BE2C (cell line): ENCODE data around the gene ZCCHC2.

Source experiments
- DNase-seq: peaks from one replicate; pipeline ENCODE4 v3.0.0-alpha.2; 2020
- H3K27me3 ChIP-seq: fragments of 250-450 bp; sonication (Bioruptor Pico); 2 replicates; pipeline ENCODE4 v1.5.1; 2020; ENCODE audit warnings: mild to moderate bottlenecking
- H3K36me3 ChIP-seq: fragments of 250-450 bp; sonication (Bioruptor Pico); 2 replicates; pipeline ENCODE4 v1.5.1; 2020; ENCODE audit warnings: mild to moderate bottlenecking
- H3K4me1 ChIP-seq: fragments of 250-450 bp; sonication (Bioruptor Pico); 2 replicates; pipeline ENCODE4 v1.5.1; 2020
- H3K4me3 ChIP-seq: 2 replicates; pipeline ENCODE4 v1.5.1; 2011; ENCODE audit warnings: low read depth, low read length
- H3K9me3 ChIP-seq: fragments of 250-450 bp; sonication (Bioruptor Pico); 2 replicates; pipeline ENCODE4 v1.5.1; 2020
- CTCF ChIP-seq: IDR thresholded peaks from 2 replicates; pipeline ENCODE4 v1.5.1; 2012; ENCODE audit warnings: mild to moderate bottlenecking, low read depth, low read length

The ZCCHC2 gene

GRCh38 chr18:62497190-62497772 is 25.5 kb upstream of the ZCCHC2 start:
- Histone ChIP-seq H3K27me3 (no peaks in the 10 kb centered on the region), H3K9me3 (no peaks in the 10 kb centered on the region), H3K36me3 (no peaks in the 10 kb centered on the region), H3K4me3 (no peak overlapping the region), H3K4me1 (no peaks in the 10 kb centered on the region)
- no peak for TF ChIP-seq CTCF
- no peak for DNase-seq

GRCh38 chr18:62498616-62499262 is 24.1 kb upstream of the ZCCHC2 start:
- Histone ChIP-seq H3K4me3 (no peak overlapping the region), H3K27me3 (no peaks in the 10 kb centered on the region)

GRCh38 chr18:62499263-62499650 is 23.6 kb upstream of the ZCCHC2 start:
- Histone ChIP-seq H3K36me3 (no peaks in the 10 kb centered on the region), H3K4me1 (no peaks in the 10 kb centered on the region), H3K9me3 (no peaks in the 10 kb centered on the region), H3K4me3 (no peak overlapping the region), H3K27me3 (no peaks in the 10 kb centered on the region)
- no peak for TF ChIP-seq CTCF
- no peak for DNase-seq

More at GRCh38 chr18:62498616-62499262, 24.1 kb upstream of the ZCCHC2 start:
- H3K36me3 ChIP-seq: no peaks in the 10 kb centered on the region
- H3K9me3 ChIP-seq: no peaks in the 10 kb centered on the region
- no peaks in the 10 kb centered on the region for H3K4me1 ChIP-seq
- no peak for DNase-seq
- no peak for TF ChIP-seq CTCF

- TF ChIP-seq CTCF: no peak
- Histone ChIP-seq H3K4me3 (no peak overlapping the region), H3K36me3 (no peaks in the 10 kb centered on the region), H3K27me3 (no peaks in the 10 kb centered on the region), H3K4me1 (no peaks in the 10 kb centered on the region), H3K9me3 (no peaks in the 10 kb centered on the region)
- DNase-seq: no peak
Measured at GRCh38 chr18:62500174-62500573, 22.7 kb upstream of the ZCCHC2 start.

- Histone ChIP-seq H3K9me3 (no peaks in the 10 kb centered on the region), H3K36me3 (no peaks in the 10 kb centered on the region), H3K27me3 (no peaks in the 10 kb centered on the region), H3K4me3 (no peak overlapping the region), H3K4me1 (no peaks in the 10 kb centered on the region)
- TF ChIP-seq CTCF: no peak
- DNase-seq: no peak
Measured at GRCh38 chr18:62500966-62501591, 21.7 kb upstream of the ZCCHC2 start.
